SU-DHL-6 (cell line): ENCODE data around the gene BCDIN3D.

Experiments used
- H2AFZ ChIP-seq: fragments of 200-600 bp; sonication (generic); 2 replicates; pipeline ENCODE4 v1.6.1; 2014; ENCODE audit warnings: low read depth, mild to moderate bottlenecking, moderate library complexity, mixed read lengths, antibody characterized with exemption, low read length; ENCODE audit not compliant: severe bottlenecking
- H3F3A ChIP-seq: fragments of 200-600 bp; shearing (Covaris generic); 2 replicates; pipeline ENCODE4 v1.6.0; 2016; ENCODE audit warnings: antibody characterized with exemption, mild to moderate bottlenecking; ENCODE audit not compliant: insufficient read depth
- H3K27ac ChIP-seq: fragments of 200-600 bp; sonication (generic); 2 replicates; pipeline ENCODE4 v1.5.1; 2016; ENCODE audit warnings: low read depth, mild to moderate bottlenecking, low read length, moderate library complexity, mixed read lengths
- H3K27me3 ChIP-seq: fragments of 200-600 bp; sonication (generic), shearing (Covaris generic); 2 replicates; pipeline ENCODE4 v1.6.0; 2014; ENCODE audit warnings: mild to moderate bottlenecking, low read length
- H3K36me3 ChIP-seq: fragments of 200-600 bp; sonication (generic); 2 replicates; pipeline ENCODE4 v1.6.1; 2014; ENCODE audit warnings: mild to moderate bottlenecking, low read length, mixed read lengths
- H3K4me2 ChIP-seq: fragments of 300-600, 200-600 bp; shearing (Covaris generic), sonication (generic); 2 replicates; pipeline ENCODE4 v1.6.0; 2014; ENCODE audit warnings: low read length, low read depth, mild to moderate bottlenecking; ENCODE audit not compliant: poor library complexity, severe bottlenecking
- H3K4me3 ChIP-seq: fragments of 200-600 bp; sonication (generic); 2 replicates; pipeline ENCODE4 v1.5.1; 2014; ENCODE audit warnings: antibody characterized with exemption, low read length, mild to moderate bottlenecking, mixed read lengths; ENCODE audit not compliant: insufficient read depth, poor library complexity, severe bottlenecking
- H3K79me2 ChIP-seq: fragments of 200-600 bp; sonication (generic); 2 replicates; pipeline ENCODE4 v1.6.1; 2014; ENCODE audit warnings: mild to moderate bottlenecking, low read length, moderate library complexity; ENCODE audit not compliant: insufficient read depth
- H3K9ac ChIP-seq: fragments of 200-600 bp; sonication (generic); 2 replicates; pipeline ENCODE4 v1.7.0; 2014; ENCODE audit warnings: mild to moderate bottlenecking, low read length
- H3K9me2 ChIP-seq: fragments of 200-600 bp; sonication (generic); replicated peaks from 2 replicates; pipeline ENCODE4 v1.6.1; 2014; ENCODE audit warnings: low read length; ENCODE audit not compliant: insufficient read depth
- H3K9me3 ChIP-seq: fragments of 200-600 bp; sonication (generic); 2 replicates; pipeline ENCODE4 v1.6.1; 2014; ENCODE audit warnings: low read length, mixed read lengths; ENCODE audit not compliant: insufficient read depth
- H4K20me1 ChIP-seq: fragments of 200-600 bp; sonication (generic); 2 replicates; pipeline ENCODE4 v1.6.1; 2014; ENCODE audit warnings: low read depth, mild to moderate bottlenecking, antibody characterized with exemption, low read length, moderate library complexity, mixed read lengths
- CTCF ChIP-seq: fragments of 200-600 bp; sonication (generic); IDR thresholded peaks from one replicate; pipeline ENCODE4 v1.5.1; 2017; ENCODE audit warnings: antibody characterized with exemption, mild to moderate bottlenecking, low read length, moderate library complexity; ENCODE audit not compliant: insufficient read depth, poor library complexity, severe bottlenecking
- EZH2phosphoT487 ChIP-seq: fragments of 200-600 bp; sonication (generic), shearing (Covaris generic); conservative IDR thresholded peaks from 2 replicates; pipeline ENCODE4 v1.6.1; 2018; ENCODE audit warnings: mild to moderate bottlenecking, antibody characterized with exemption, low read length, moderate library complexity, mixed read lengths

The BCDIN3D gene

GRCh38 chr12:49811961-49812401 is 30.9 kb downstream of the BCDIN3D start:
- Histone ChIP-seq H3K27me3 (no peaks in the 10 kb centered on the region), H2AFZ (no peak overlapping the region), H3K9ac (no peak overlapping the region), H3K9me2 (no peaks in the 10 kb centered on the region), H3K4me3 (no peak overlapping the region), H3K36me3 (no peaks in the 10 kb centered on the region), H3K79me2 (no peaks in the 10 kb centered on the region), H4K20me1 (no peaks in the 10 kb centered on the region), H3K27ac (no peak overlapping the region), H3K9me3 (no peaks in the 10 kb centered on the region), H3K4me2 (no peak overlapping the region), H3F3A (no peaks in the 10 kb centered on the region)
- TF ChIP-seq EZH2phosphoT487 (no peak), CTCF (no peak)

- Histone ChIP-seq H4K20me1 (no peaks in the 10 kb centered on the region), H3K36me3 (no peaks in the 10 kb centered on the region), H3K27ac (no peak overlapping the region), H3K4me3 (no peak overlapping the region), H3F3A (no peaks in the 10 kb centered on the region), H3K27me3 (no peaks in the 10 kb centered on the region), H2AFZ (no peak overlapping the region), H3K9me2 (no peaks in the 10 kb centered on the region), H3K9ac (no peak overlapping the region), H3K4me2 (no peak overlapping the region), H3K79me2 (no peaks in the 10 kb centered on the region), H3K9me3 (no peaks in the 10 kb centered on the region)
- TF ChIP-seq EZH2phosphoT487 = no peak
- TF ChIP-seq CTCF = no peak
Observed at GRCh38 chr12:49811136-49811535, 31.8 kb downstream of the BCDIN3D start.

GRCh38 chr12:49809906-49810389 is 33.0 kb downstream of the BCDIN3D start:
- Histone ChIP-seq H3K9me2 (no peaks in the 10 kb centered on the region), H3K27me3 (no peaks in the 10 kb centered on the region), H2AFZ (no peak overlapping the region), H3K9me3 (no peaks in the 10 kb centered on the region), H3K36me3 (no peaks in the 10 kb centered on the region), H4K20me1 (no peaks in the 10 kb centered on the region), H3K27ac (no peak overlapping the region), H3F3A (no peaks in the 10 kb centered on the region), H3K4me3 (no peak overlapping the region), H3K9ac (no peak overlapping the region), H3K4me2 (no peak overlapping the region), H3K79me2 (no peaks in the 10 kb centered on the region)
- TF ChIP-seq CTCF = no peak
- TF ChIP-seq EZH2phosphoT487 = no peak
